ENCODE measurements around the gene HAUS5. TPM values are rescaled to one million over a fixed set of nuclear protein-coding genes. Genes with fewer than 3 reads are reported as not detected.

Gene HAUS5
- total and polyA plus RNA-seq, 7 experiments from 2014 or later: 7.6 to 40.0 (median 26.8) TPM

DNA sequence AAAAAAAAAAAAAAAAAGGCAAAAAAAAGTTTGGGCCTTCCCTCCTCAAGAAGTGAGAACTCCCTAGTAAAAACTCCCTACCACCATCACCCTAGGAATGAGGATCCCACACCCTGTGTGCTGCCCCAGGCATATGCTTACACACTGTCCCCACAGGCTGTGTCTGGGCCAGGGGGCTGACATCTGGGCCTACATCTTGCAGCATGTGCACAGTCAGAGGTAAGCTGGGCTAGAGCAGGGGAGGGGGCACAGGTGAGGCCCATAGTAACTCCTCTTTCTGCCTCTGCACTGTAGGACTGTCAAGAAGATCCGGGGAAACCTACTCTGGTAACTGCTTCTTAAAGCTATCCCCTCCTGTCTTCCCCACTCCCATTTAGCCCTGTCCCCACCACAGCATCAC lies 1.0 kb downstream of the HAUS5 start:
- ChIA-PET CTCF (no interaction called here), POLR2A (interaction anchor here (1.1 to 3.2 kb wide), 5 partner anchors 13 to 34 kb away, joined by 3 to 16 read pairs (median 4); partner anchors contain the start of gene COX6B1)
- H3K36me3 Mint-ChIP-seq: peaks cover 0 to 15% (median 4%) of the 10 kb centered on the region in 5 donors
- no peak overlapping the region for H3K27ac ChIP-seq (ENCODE audit: low read depth, low read length)
- DNase-seq: no peak
- no peaks in the 10 kb centered on the region for H3K27me3 ChIP-seq (ENCODE audit: control insufficient read depth in 2 of 2, insufficient read depth in 2 of 2, low read length in 2 of 2)
- peaks cover 0 to 4% (median 2%) of the 10 kb centered on the region in 11 donors for H3K9me3 Mint-ChIP-seq
- no peaks in the 10 kb centered on the region for H3K9me3 ChIP-seq (ENCODE audit: control insufficient read depth in 2 of 3, low read length in 3 of 3)
- intact Hi-C loops (cut with micrococcal nuclease): no loop called here
- H3K4me3 ChIP-seq (ENCODE audit: low read length): no peak overlapping the region
- H3K27ac Mint-ChIP-seq: peak overlapping the region in 8 of 9 donors; percentile 36 to 98 (median 93)
- peaks cover 24 to 28% of the 10 kb centered on the region in 2 donors for H3K4me1 ChIP-seq (ENCODE audit: control insufficient read depth in 2 of 2, insufficient read depth in 2 of 2, low read length in 2 of 2)
- H3K27me3 Mint-ChIP-seq: peaks cover 0 to 2% (median 0%) of the 10 kb centered on the region in 5 donors
- H3K36me3 ChIP-seq (ENCODE audit: control insufficient read depth in 2 of 3, insufficient read depth in 3 of 3, low read length in 3 of 3): peaks cover 0 to 29% (median 0%) of the 10 kb centered on the region in 3 experiments
- H3K4me3 Mint-ChIP-seq: peak overlapping the region; percentile 62 to 94 (median 89)
- peaks cover 4 to 45% (median 39%) of the 10 kb centered on the region in 7 donors for H3K4me1 Mint-ChIP-seq
- no peak for ATAC-seq

DNA sequence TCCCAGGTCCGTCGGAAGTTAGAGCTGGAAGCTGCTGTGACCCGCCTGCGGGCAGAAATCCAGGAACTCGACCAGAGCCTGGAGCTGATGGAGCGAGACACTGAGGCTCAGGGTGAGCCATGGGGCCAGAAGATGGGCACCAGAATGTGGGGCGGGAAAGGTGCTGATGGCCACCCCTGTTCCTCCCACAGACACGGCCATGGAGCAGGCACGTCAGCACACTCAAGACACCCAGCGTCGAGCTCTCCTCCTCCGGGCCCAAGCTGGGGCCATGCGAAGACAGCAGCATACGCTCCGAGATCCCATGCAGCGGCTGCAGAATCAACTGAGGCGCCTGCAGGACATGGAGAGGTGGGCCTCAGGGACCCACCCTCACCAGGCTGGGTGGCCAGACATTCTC lies 2.5 kb downstream of the HAUS5 start:
- peaks cover 18 to 19% of the 10 kb centered on the region in 2 donors for H3K4me1 ChIP-seq (ENCODE audit: control insufficient read depth in 2 of 2, insufficient read depth in 2 of 2, low read length in 2 of 2)
- DNase-seq (no peak), ATAC-seq (no peak)
- Mint-ChIP-seq H3K4me3 (no peak overlapping the region), H3K36me3 (peaks cover 0 to 10% (median 4%) of the 10 kb centered on the region in 5 donors), H3K9me3 (peaks cover 0 to 4% (median 0%) of the 10 kb centered on the region in 11 donors), H3K27ac (peak overlapping the region in 1 of 9 donors; percentile 38), H3K4me1 (peaks cover 4 to 32% (median 27%) of the 10 kb centered on the region in 7 donors), H3K27me3 (peaks cover 0 to 2% (median 0%) of the 10 kb centered on the region in 5 donors)
- no peaks in the 10 kb centered on the region for H3K27me3 ChIP-seq (ENCODE audit: control insufficient read depth in 2 of 2, insufficient read depth in 2 of 2, low read length in 2 of 2)
- no peak overlapping the region for H3K27ac ChIP-seq (ENCODE audit: low read depth, low read length)
- intact Hi-C loops (cut with micrococcal nuclease): no loop called here
- ChIA-PET CTCF (no interaction called here), POLR2A (interaction anchor here (1.0 kb wide), 1 partner anchor 130 kb away, joined by 3 read pairs; the partner anchor contains the start of genes PSENEN and U2AF1L4)
- H3K9me3 ChIP-seq (ENCODE audit: control insufficient read depth in 2 of 3, low read length in 3 of 3): no peaks in the 10 kb centered on the region
- peaks cover 0 to 31% (median 0%) of the 10 kb centered on the region in 3 experiments for H3K36me3 ChIP-seq (ENCODE audit: control insufficient read depth in 2 of 3, insufficient read depth in 3 of 3, low read length in 3 of 3)
- H3K4me3 ChIP-seq (ENCODE audit: low read length): no peak overlapping the region

DNA sequence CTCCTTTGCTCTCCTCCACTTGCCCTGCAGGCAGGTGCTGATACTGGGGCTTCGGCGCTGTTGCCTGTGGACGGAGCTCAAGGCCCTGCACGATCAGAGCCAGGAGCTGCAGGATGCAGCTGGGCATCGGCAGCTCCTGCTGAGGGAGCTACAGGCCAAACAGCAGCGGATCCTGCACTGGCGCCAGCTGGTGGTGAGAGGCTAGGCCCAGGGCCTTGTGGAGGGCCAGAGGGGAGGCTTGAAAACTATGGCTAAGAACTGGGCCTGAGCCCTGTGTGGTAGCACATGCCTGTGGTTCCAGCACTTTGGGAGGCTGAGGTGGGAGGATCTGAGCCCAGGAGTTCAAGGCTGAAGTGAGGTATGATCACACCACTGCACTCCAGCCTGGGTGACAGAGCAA lies 6.3 kb downstream of the HAUS5 start:
- peaks cover 0 to 1% (median 0%) of the 10 kb centered on the region in 11 donors for H3K9me3 Mint-ChIP-seq
- H3K27me3 Mint-ChIP-seq: no peaks in the 10 kb centered on the region
- H3K27ac Mint-ChIP-seq: peak overlapping the region in 1 of 9 donors; percentile 31
- H3K9me3 ChIP-seq (ENCODE audit: control insufficient read depth in 2 of 3, low read length in 3 of 3): no peaks in the 10 kb centered on the region
- H3K4me3 ChIP-seq (ENCODE audit: low read length): no peak overlapping the region
- no peaks in the 10 kb centered on the region for H3K27me3 ChIP-seq (ENCODE audit: control insufficient read depth in 2 of 2, insufficient read depth in 2 of 2, low read length in 2 of 2)
- DNase-seq: no peak
- peaks cover 0 to 21% (median 4%) of the 10 kb centered on the region in 5 donors for H3K36me3 Mint-ChIP-seq
- ChIA-PET CTCF (no interaction called here), POLR2A (interaction anchor here (0.7 kb wide), 1 partner anchor 428 kb away, joined by 4 read pairs; no protein-coding TSS in a partner anchor)
- H3K27ac ChIP-seq (ENCODE audit: low read depth, low read length): no peak overlapping the region
- no peak overlapping the region for H3K4me3 Mint-ChIP-seq
- ATAC-seq: no peak
- H3K4me1 Mint-ChIP-seq: peaks cover 0 to 6% (median 2%) of the 10 kb centered on the region in 7 donors
- H3K4me1 ChIP-seq (ENCODE audit: control insufficient read depth in 2 of 2, insufficient read depth in 2 of 2, low read length in 2 of 2): no peaks in the 10 kb centered on the region
- peaks cover 0 to 46% (median 0%) of the 10 kb centered on the region in 3 experiments for H3K36me3 ChIP-seq (ENCODE audit: control insufficient read depth in 2 of 3, insufficient read depth in 3 of 3, low read length in 3 of 3)
- intact Hi-C loops (cut with micrococcal nuclease): no loop called here

DNA sequence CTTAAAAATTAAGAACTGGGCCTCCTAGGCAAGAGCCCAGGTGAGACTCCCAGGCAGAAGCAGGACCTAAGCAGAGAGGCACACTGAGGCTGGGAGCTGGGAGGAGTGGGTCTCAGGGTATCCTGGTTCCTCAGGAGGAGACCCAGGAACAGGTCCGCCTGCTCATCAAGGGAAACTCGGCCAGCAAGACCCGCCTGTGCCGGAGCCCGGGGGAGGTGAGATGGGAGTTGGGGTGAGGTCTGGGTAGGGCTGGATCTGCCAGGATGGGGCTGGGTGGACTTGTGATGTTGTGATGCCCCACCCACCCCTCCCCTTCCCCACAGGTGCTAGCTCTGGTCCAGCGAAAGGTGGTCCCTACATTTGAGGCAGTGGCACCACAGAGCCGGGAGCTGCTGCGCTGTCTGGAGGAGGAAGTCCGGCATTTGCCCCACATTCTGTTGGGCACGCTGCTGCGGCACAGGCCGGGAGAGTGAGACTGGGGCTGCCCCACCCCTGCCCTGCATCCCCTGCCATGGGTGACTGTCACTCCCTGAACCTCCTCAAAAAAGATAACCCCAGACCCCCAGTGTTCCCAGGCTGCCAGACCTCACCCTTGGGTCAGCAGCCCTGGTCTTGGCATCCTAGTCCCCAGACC lies 6.9 kb downstream of the HAUS5 start:
- H3K27me3 ChIP-seq (ENCODE audit: control insufficient read depth in 2 of 2, insufficient read depth in 2 of 2, low read length in 2 of 2): no peaks in the 10 kb centered on the region
- H3K4me3 Mint-ChIP-seq: no peak overlapping the region
- intact Hi-C loops (cut with micrococcal nuclease): no loop called here
- H3K27ac ChIP-seq (ENCODE audit: low read depth, low read length): no peak overlapping the region
- H3K36me3 Mint-ChIP-seq: peaks cover 0 to 21% (median 4%) of the 10 kb centered on the region in 5 donors
- peaks cover 0 to 46% (median 0%) of the 10 kb centered on the region in 3 experiments for H3K36me3 ChIP-seq (ENCODE audit: control insufficient read depth in 2 of 3, insufficient read depth in 3 of 3, low read length in 3 of 3)
- H3K4me1 ChIP-seq (ENCODE audit: control insufficient read depth in 2 of 2, insufficient read depth in 2 of 2, low read length in 2 of 2): no peaks in the 10 kb centered on the region
- no peaks in the 10 kb centered on the region for H3K9me3 ChIP-seq (ENCODE audit: control insufficient read depth in 2 of 3, low read length in 3 of 3)
- peaks cover 0 to 1% (median 0%) of the 10 kb centered on the region in 11 donors for H3K9me3 Mint-ChIP-seq
- ChIA-PET POLR2A (interaction anchor here (0.7 kb wide), 1 partner anchor 427 kb away, joined by 4 read pairs; no protein-coding TSS in a partner anchor), CTCF (no interaction called here)
- no peak overlapping the region for H3K4me3 ChIP-seq (ENCODE audit: low read length)
- H3K4me1 Mint-ChIP-seq: peaks cover 0 to 6% (median 0%) of the 10 kb centered on the region in 7 donors
- ATAC-seq (no peak), DNase-seq (no peak)
- H3K27me3 Mint-ChIP-seq: no peaks in the 10 kb centered on the region
- no peak overlapping the region for H3K27ac Mint-ChIP-seq

DNA sequence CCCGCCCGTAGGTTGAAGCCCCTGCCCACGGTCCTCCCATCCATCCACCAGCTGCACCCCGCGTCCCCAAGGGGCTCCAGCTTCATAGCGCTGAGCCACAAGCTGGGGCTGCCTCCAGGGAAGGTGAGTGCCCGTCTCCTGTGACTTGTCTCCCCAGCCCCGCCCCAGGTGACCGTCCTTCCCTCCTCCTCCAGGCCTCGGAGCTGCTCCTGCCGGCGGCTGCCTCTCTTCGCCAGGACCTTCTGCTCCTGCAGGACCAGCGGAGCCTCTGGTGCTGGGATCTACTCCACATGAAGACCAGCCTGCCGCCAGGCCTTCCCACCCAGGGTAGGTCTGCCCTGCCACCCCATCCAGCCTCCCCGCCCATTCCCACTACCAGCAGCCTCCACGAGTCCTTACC lies 7.5 kb downstream of the HAUS5 start:
- no peak for ATAC-seq

DNA sequence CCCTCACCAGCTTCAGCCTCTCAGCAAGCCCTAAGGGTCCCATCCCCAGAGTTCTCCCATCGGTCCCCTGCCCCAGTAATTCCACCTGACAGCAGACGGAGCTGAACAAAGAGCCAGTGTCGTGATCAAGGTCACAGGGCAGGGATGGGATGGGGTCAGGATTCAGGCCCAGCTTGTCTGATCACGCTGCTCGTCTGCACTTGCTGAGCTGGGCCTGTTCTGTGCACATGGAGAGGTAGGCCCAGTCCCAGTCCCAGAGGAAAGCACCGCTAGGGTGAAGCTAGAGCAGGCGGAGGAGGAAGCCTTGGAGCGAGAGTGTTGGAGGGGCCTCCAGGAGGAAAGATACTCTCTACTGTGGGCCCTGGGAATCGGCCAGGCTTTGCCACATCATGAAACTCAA lies 9.2 kb downstream of the HAUS5 start:
- Mint-ChIP-seq H3K4me3 (no peak overlapping the region), H3K27ac (peak overlapping the region in 3 of 9 donors; percentile 48 to 88 (median 74)), H3K36me3 (peaks cover 0 to 12% (median 0%) of the 10 kb centered on the region in 5 donors), H3K4me1 (peaks cover 0 to 6% (median 2%) of the 10 kb centered on the region in 7 donors), H3K9me3 (peaks cover 0 to 1% (median 0%) of the 10 kb centered on the region in 11 donors), H3K27me3 (no peaks in the 10 kb centered on the region)
- no peaks in the 10 kb centered on the region for H3K27me3 ChIP-seq (ENCODE audit: control insufficient read depth in 2 of 2, insufficient read depth in 2 of 2, low read length in 2 of 2)
- no peak for DNase-seq
- peaks cover 0 to 30% (median 0%) of the 10 kb centered on the region in 3 experiments for H3K36me3 ChIP-seq (ENCODE audit: control insufficient read depth in 2 of 3, insufficient read depth in 3 of 3, low read length in 3 of 3)
- no peaks in the 10 kb centered on the region for H3K4me1 ChIP-seq (ENCODE audit: control insufficient read depth in 2 of 2, insufficient read depth in 2 of 2, low read length in 2 of 2)
- no peak overlapping the region for H3K4me3 ChIP-seq (ENCODE audit: low read length)
- intact Hi-C loops (cut with micrococcal nuclease): no loop called here
- no peaks in the 10 kb centered on the region for H3K9me3 ChIP-seq (ENCODE audit: control insufficient read depth in 2 of 3, low read length in 3 of 3)
- H3K27ac ChIP-seq (ENCODE audit: low read depth, low read length): no peak overlapping the region
- ATAC-seq: no peak
- POLR2A ChIA-PET: interaction anchor here (1.3 kb wide), 1 partner anchor 16 kb away, joined by 4 read pairs; no protein-coding TSS in a partner anchor
- CTCF ChIA-PET: no interaction called here

More for the DNA sequence above, 7.5 kb downstream of the HAUS5 start:
- peaks cover 0 to 41% (median 0%) of the 10 kb centered on the region in 3 experiments for H3K36me3 ChIP-seq (ENCODE audit: control insufficient read depth in 2 of 3, insufficient read depth in 3 of 3, low read length in 3 of 3)
- DNase-seq: no peak
- no peaks in the 10 kb centered on the region for H3K9me3 ChIP-seq (ENCODE audit: control insufficient read depth in 2 of 3, low read length in 3 of 3)
- H3K27me3 ChIP-seq (ENCODE audit: control insufficient read depth in 2 of 2, insufficient read depth in 2 of 2, low read length in 2 of 2): no peaks in the 10 kb centered on the region
- peaks cover 0 to 17% (median 4%) of the 10 kb centered on the region in 5 donors for H3K36me3 Mint-ChIP-seq
- H3K4me3 ChIP-seq (ENCODE audit: low read length): no peak overlapping the region
- peaks cover 0 to 6% (median 0%) of the 10 kb centered on the region in 7 donors for H3K4me1 Mint-ChIP-seq
- H3K27ac ChIP-seq (ENCODE audit: low read depth, low read length): no peak overlapping the region
- ChIA-PET POLR2A (no interaction called here), CTCF (no interaction called here)
- intact Hi-C loops (cut with micrococcal nuclease): no loop called here
- H3K27ac Mint-ChIP-seq: peak overlapping the region in 1 of 9 donors; percentile 43
- peaks cover 0 to 1% (median 0%) of the 10 kb centered on the region in 11 donors for H3K9me3 Mint-ChIP-seq
- H3K4me3 Mint-ChIP-seq: no peak overlapping the region
- no peaks in the 10 kb centered on the region for H3K27me3 Mint-ChIP-seq
- H3K4me1 ChIP-seq (ENCODE audit: control insufficient read depth in 2 of 2, insufficient read depth in 2 of 2, low read length in 2 of 2): no peaks in the 10 kb centered on the region
